Fibroblast of skin of scalp (primary cell): ENCODE results near the gene TNFRSF21.
"Not testable (repeated sequence)": the region's sequence is repeated elsewhere in the genome, so short reads cannot be mapped to it uniquely, and the experiment has no call there.

Experiments
- DNase-seq: peaks from one replicate; pipeline ENCODE4 v3.0.0-alpha.2; 2013

The TNFRSF21 gene

GRCh38 chr6:47319867-47320266 is 10.2 kb upstream of the TNFRSF21 start:
- DNase-seq, result no peak

- no peak for DNase-seq
Measured at GRCh38 chr6:47319382-47319781, 9.7 kb upstream of the TNFRSF21 start.

GRCh38 chr6:47318236-47318989 is 8.7 kb upstream of the TNFRSF21 start:
- DNase-seq, result no peak

GRCh38 chr6:47315181-47315580 is 5.5 kb upstream of the TNFRSF21 start:
- not testable (repeated sequence) for DNase-seq

DNA sequence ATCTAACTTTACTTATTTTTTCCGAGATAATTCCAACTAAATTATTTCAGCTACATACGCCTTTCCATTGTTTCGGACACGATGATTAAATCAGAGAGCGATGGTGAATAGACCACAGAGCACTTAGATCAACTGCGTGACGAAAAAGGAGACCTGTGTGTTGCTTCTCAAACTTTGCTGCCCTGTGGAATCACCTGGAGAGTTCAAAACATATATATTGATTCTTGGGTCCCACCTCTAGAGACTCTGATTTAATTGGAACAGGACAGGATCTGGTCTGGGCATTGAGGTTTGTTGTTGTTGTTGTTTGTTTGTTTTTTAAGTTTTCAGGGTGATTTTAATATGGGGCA is 401 bp upstream of the TNFRSF21 start:
- DNase-seq, result no peak

DNA sequence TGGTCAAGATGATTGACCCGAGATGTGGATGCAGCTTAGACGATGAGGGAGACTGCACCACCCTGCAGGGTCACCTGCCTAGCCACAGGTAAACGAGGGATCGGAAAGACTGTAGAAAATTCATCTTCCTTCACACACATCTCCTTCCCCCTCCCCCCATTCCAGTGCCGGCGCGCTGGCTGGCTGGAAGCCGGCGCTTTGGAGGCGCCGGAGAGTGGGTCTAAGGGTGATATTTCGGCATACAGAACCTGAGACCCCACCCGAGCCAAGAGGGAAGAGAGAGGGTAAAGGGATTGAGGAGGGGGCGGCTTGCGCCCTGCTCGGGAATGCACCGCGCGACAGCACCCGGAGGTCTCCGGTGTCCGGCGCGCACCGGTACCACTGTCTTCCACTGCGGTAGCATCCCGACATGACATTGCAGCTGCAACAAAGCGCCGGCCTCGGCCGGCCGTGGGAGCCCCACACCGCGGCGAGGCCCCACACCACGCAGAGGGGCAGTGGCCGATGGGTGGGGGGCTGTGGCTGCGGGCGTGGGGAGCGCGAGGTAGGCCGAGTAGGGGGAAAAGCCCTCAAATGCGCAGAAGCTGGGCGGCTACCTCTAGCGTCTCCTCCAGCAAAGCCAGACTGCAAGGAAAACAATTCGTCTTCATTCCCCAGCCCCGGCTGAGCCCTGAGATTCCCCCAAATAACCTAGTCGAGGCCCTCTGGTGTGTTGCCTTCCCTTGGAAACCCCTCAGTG is 984 bp downstream of the TNFRSF21 start:
- DNase-seq, result peak; percentile 2

GRCh38 chr6:47308198-47308517 is 1.5 kb downstream of the TNFRSF21 start:
- no peak for DNase-seq

- DNase-seq, result no peak
Measured at GRCh38 chr6:47307362-47308197, 2.1 kb downstream of the TNFRSF21 start.

DNA sequence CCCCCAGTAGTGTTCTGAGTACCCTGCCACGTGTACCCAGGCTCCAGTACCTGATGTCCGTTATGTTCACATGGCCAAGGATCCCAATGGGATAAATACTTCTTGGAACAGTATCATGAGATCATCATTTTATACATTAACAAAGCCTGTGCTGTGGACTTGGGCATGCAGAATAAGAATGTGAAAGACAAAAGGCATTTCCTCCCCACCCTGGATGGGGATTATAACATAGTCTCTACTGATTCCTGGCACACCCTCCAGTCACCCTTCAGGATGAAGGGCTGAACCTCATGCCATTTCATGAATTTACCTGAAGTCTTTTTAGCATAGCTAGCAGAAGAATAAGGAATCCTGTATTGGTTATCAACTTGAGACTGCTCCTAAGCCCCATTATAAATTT is 2.8 kb downstream of the TNFRSF21 start:
- peak; percentile 4 for DNase-seq

DNA sequence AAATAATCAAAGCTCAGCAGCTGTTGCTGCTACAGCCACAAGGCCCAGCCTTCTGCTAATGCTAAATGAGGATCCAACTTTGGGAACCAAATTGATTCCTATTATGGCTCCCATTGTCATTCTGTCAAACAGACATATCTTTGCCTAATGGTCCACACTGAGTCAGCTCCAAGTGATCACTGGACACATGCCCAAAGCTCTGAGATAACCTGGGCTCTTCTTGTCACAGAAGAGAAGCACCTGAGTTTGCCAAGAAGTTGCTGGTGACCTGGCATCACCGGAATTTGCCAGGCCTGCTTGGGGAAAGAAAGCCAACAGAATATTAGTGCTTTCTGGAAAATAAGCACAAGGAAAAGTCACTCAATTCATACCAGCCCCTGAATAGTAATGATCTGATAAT is 5.8 kb downstream of the TNFRSF21 start:
- no peak for DNase-seq

DNA sequence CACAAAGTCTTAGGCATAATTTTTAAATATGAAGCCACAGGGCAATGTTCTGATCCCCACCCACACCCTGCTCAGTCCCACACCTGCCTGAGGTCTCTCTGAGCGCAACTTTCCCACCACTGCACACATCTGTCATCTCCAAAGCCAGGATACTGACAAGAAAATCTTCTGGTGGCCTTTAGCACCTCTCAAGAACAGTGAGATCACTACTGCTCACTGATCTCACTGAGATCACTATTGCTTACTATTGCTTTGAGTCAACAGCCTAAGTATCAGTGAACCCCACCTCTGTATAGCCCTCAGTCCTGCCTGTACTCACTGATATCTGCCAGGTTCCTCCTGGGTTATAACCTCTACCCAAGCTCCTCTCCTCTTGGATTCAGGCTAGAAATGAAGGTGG is 6.4 kb downstream of the TNFRSF21 start:
- no peak for DNase-seq

DNA sequence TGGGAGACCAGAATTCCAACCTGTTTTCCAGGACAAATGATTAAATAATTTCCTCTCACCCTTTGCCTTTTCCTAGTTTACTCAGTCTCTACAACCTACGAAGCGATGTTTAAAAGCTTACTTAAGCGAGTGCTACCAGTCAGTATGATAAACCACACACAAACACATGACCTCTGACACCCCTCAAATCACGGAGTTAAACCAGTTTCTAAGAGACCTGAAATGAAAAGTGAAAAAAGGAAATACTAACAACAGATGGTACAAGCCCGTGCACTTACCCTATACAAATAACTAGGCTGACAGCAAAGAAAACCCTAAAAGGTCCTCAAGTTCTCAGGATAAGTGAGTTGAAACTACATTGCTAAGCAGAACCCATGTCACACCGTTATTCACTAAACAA is 7.7 kb downstream of the TNFRSF21 start:
- DNase-seq, result no peak

- DNase-seq, result no peak
Measured at GRCh38 chr6:47301441-47301840, 8.3 kb downstream of the TNFRSF21 start.

DNA sequence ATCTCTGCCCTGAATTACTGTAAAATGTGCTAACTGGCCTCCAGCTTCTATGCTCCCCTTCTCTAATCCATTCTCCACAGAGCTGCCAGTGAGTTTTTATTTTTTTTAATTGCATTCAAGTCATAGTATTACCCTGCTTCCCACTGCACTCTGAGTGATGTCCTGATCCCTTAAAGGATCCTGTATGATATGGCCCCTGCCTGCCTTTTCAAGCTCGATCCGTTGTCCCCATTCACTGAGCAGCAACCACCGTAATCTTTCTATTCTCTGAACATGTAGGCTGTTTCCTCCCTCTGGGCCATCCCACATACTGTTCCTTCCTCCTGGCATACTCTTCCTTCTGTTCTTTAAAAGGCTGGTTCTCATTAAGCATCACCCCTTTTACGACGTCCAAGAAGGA is 9.3 kb downstream of the TNFRSF21 start:
- DNase-seq, result no peak

DNA sequence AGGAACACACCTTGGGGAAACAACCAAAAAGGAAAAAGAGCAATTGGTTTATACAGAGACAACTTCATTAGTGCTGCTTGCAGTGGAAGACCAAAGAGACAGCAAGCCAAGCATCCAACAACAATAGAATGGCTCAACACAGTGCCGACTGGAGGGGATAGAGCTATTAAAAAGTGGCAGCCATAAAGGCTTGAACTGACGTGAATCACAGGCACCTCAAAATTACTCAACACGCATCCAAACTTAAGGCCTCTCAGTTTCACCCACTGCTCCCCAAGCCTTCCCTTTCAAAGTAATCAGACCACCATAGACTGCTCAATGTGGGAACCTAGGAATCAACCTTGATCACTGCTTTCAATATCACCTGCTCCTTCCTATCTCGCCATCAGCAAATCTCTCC is 9.7 kb downstream of the TNFRSF21 start:
- no peak for DNase-seq

GRCh38 chr6:47298475-47298874 is 11.2 kb downstream of the TNFRSF21 start:
- DNase-seq, result no peak

GRCh38 chr6:47294990-47295389 is 14.7 kb downstream of the TNFRSF21 start:
- DNase-seq, result no peak

- no peak for DNase-seq
Measured at GRCh38 chr6:47292944-47293343, 16.8 kb downstream of the TNFRSF21 start.

- no peak for DNase-seq
Measured at GRCh38 chr6:47292027-47292426, 17.7 kb downstream of the TNFRSF21 start.

DNA sequence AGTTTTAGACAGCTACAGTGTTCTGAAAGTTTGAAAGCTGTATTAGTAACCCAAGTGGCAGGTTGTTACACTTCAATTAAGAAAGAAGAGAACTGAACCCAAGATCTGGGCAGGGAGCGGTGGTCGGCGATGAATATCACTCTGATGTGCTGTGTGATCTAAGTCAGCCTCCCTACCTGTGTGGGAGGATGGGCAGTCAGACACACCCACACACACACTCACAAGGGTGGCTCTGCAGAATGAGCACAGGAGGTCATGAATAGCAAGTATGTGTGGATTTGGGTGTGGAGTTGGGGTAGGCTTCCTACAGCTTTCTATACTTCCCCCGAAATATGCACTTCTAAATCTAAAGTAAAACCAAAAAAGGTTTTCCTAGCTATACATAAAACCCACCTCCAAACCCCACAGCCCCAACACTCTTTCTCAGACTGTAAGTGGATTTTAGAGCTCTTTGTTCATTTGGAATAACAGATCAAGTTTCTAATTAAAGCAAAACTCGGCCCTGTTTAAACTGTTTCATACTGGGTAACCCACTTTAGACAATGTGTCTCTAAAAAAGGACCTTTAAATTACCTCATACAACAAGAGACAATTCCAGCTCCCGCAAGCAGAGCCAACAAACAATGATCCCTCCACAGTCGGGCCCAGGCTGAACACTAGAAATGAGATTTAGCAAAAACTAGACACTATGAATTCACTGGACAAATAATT is 19.4 kb downstream of the TNFRSF21 start:
- DNase-seq, result no peak

- no peak for DNase-seq
Measured at GRCh38 chr6:47288267-47289090, 21.2 kb downstream of the TNFRSF21 start.

GRCh38 chr6:47286301-47286700 is 23.4 kb downstream of the TNFRSF21 start:
- no peak for DNase-seq
